HEK293T (cell line): ENCODE data around the gene DSTYK.

Source experiments
- CTCF ChIA-PET: fragments of 350-600 bp; formaldehyde crosslinking; extraction: SDS; loops from one replicate; lab custom pipeline; 2021; ENCODE audit warnings: antibody characterized with exemption, inconsistent platforms; lab: Yijun Ruan, JAX
- POLR2A ChIA-PET: fragments of 350-600 bp; formaldehyde crosslinking; extraction: SDS; loops from one replicate; lab custom pipeline; 2020; ENCODE audit warnings: antibody characterized with exemption, inconsistent platforms; lab: Yijun Ruan, JAX
- DNase-seq: peaks from one replicate; pipeline ENCODE4 v3.0.0; 2012; ENCODE audit warnings: mixed read lengths; ENCODE audit errors: extremely low spot score
- ARNT ChIP-seq: fragments of 450-650 bp; IDR thresholded peaks from 2 replicates; pipeline ENCODE4 v1.6.1; 2017; ENCODE audit warnings: mild to moderate bottlenecking
- BHLHE40 ChIP-seq: fragments of 450-650 bp; IDR thresholded peaks from 2 replicates; pipeline ENCODE4 v1.6.1; 2016; ENCODE audit warnings: mild to moderate bottlenecking, moderate library complexity, borderline replicate concordance
- CTBP1 ChIP-seq: fragments of 450-650 bp; IDR thresholded peaks from 2 replicates; pipeline ENCODE4 v1.6.1; 2016; ENCODE audit warnings: borderline replicate concordance
- ELF4 ChIP-seq: fragments of 450-650 bp; IDR thresholded peaks from 2 replicates; pipeline ENCODE4 v1.6.1; 2017; ENCODE audit warnings: antibody characterized with exemption
- FOXA1 ChIP-seq: fragments of 450-650 bp; IDR thresholded peaks from 2 replicates; pipeline ENCODE4 v1.6.1; 2016; ENCODE audit warnings: mild to moderate bottlenecking
- FOXK2 ChIP-seq: fragments of 450-650 bp; IDR thresholded peaks from 2 replicates; pipeline ENCODE4 v1.6.1; 2016; ENCODE audit warnings: mild to moderate bottlenecking
- FOXM1 ChIP-seq: fragments of 450-650 bp; IDR thresholded peaks from 2 replicates; pipeline ENCODE4 v1.6.1; 2017; ENCODE audit warnings: mild to moderate bottlenecking, borderline replicate concordance
- HDGF ChIP-seq: fragments of 450-650 bp; IDR thresholded peaks from 2 replicates; pipeline ENCODE4 v1.6.1; 2017; ENCODE audit warnings: antibody characterized with exemption, borderline replicate concordance
- L3MBTL2 ChIP-seq: fragments of 450-650 bp; conservative IDR thresholded peaks from 2 replicates; pipeline ENCODE4 v1.6.1; 2016; ENCODE audit warnings: mild to moderate bottlenecking
- LEF1 ChIP-seq: fragments of 450-650 bp; IDR thresholded peaks from 2 replicates; pipeline ENCODE4 v1.6.1; 2017; ENCODE audit warnings: mild to moderate bottlenecking, borderline replicate concordance
- NFRKB ChIP-seq: fragments of 450-650 bp; IDR thresholded peaks from 2 replicates; pipeline ENCODE4 v1.6.1; 2016; ENCODE audit warnings: mild to moderate bottlenecking, moderate library complexity
- SP1 ChIP-seq: fragments of 450-650 bp; IDR thresholded peaks from 2 replicates; pipeline ENCODE4 v1.6.1; 2017
- SUZ12 ChIP-seq: fragments of 450-650 bp; IDR thresholded peaks from 2 replicates; pipeline ENCODE4 v1.6.1; 2016; ENCODE audit warnings: mild to moderate bottlenecking
- TARDBP ChIP-seq: fragments of 450-650 bp; IDR thresholded peaks from 2 replicates; pipeline ENCODE4 v1.6.1; 2016
- ZNF384 ChIP-seq: fragments of 450-650 bp; IDR thresholded peaks from 2 replicates; pipeline ENCODE4 v1.6.1; 2016
- TF ChIP-seq, protein P1 (sequence below): fragments of 450-650 bp; IDR thresholded peaks from 2 replicates; pipeline ENCODE4 v1.6.1; 2016

Gene DSTYK

GRCh38 chr1:205224736-205225135 lies 13.2 kb upstream of the DSTYK start:
- no peak for DNase-seq
- TF ChIP-seq ELF4, result no peak
- TF ChIP-seq LEF1, result no peak
- no peak for TF ChIP-seq NFRKB
- TF ChIP-seq SP1, result no peak
- no peak for TF ChIP-seq HDGF
- no peak for TF ChIP-seq FOXK2
- no peak for TF ChIP-seq SUZ12
- no peak for TF ChIP-seq ZNF384
- TF ChIP-seq ARNT, result no peak
- no peak for TF ChIP-seq FOXA1
- no peak for TF ChIP-seq TARDBP
- no peak for TF ChIP-seq CTBP1
- TF ChIP-seq BHLHE40, result no peak
- TF ChIP-seq L3MBTL2, result no peak
- no peak for TF ChIP-seq FOXM1
- TF ChIP-seq, protein P1, sequence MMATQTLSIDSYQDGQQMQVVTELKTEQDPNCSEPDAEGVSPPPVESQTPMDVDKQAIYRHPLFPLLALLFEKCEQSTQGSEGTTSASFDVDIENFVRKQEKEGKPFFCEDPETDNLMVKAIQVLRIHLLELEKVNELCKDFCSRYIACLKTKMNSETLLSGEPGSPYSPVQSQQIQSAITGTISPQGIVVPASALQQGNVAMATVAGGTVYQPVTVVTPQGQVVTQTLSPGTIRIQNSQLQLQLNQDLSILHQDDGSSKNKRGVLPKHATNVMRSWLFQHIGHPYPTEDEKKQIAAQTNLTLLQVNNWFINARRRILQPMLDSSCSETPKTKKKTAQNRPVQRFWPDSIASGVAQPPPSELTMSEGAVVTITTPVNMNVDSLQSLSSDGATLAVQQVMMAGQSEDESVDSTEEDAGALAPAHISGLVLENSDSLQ, result no peak
- CTCF ChIA-PET, result no interaction called here
- POLR2A ChIA-PET, result no interaction called here

- DNase-seq, result no peak
- POLR2A ChIA-PET, result no interaction called here
- TF ChIP-seq LEF1 (no peak), FOXM1 (no peak), HDGF (no peak), NFRKB (no peak), FOXK2 (no peak), TARDBP (no peak)
- TF ChIP-seq, protein P1, result no peak
- CTCF ChIA-PET, result no interaction called here
Measured at GRCh38 chr1:205220421-205220820, 8.9 kb upstream of the DSTYK start.

DNA sequence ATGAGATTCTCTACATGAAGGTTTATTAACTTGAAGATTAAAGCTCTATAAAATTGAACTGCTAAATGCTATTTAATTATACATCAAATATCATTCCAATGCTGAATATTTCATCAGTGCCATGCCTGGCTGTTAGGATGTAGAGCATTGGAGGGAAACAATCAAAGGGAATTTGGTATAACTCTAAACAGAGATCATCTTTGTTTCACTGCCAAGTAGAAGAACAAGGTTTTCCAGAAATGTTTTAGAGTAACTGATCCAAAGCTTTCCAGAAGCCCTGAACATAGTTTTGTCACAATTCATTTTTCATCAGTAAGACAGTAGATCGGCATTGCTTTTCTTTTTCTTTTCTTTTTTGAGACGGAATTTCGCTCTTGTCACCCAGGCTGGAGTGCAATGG lies 5.9 kb upstream of the DSTYK start:
- DNase-seq, result no peak
- no peak for TF ChIP-seq FOXA1
- no peak for TF ChIP-seq CTBP1
- TF ChIP-seq FOXK2, result no peak
- TF ChIP-seq ZNF384, result no peak
- no peak for TF ChIP-seq SP1
- no peak for TF ChIP-seq ELF4
- TF ChIP-seq, protein P1, result no peak
- no peak for TF ChIP-seq TARDBP
- no peak for TF ChIP-seq NFRKB
- ChIA-PET CTCF (no interaction called here), POLR2A (no interaction called here)

- ChIA-PET CTCF (no interaction called here), POLR2A (no interaction called here)
- no peak for TF ChIP-seq ARNT
- TF ChIP-seq FOXK2, result no peak
- TF ChIP-seq ELF4, result no peak
- TF ChIP-seq TARDBP, result no peak
- no peak for TF ChIP-seq BHLHE40
- TF ChIP-seq HDGF, result no peak
- TF ChIP-seq LEF1, result no peak
- TF ChIP-seq SUZ12, result no peak
- TF ChIP-seq FOXM1, result no peak
- no peak for TF ChIP-seq CTBP1
- TF ChIP-seq, protein P1, result no peak
- no peak for TF ChIP-seq L3MBTL2
- no peak for TF ChIP-seq ZNF384
- TF ChIP-seq SP1, result no peak
- TF ChIP-seq FOXA1, result no peak
- TF ChIP-seq NFRKB, result no peak
- DNase-seq, result no peak
Measured at GRCh38 chr1:205216588-205216987, 5.1 kb upstream of the DSTYK start.

DNA sequence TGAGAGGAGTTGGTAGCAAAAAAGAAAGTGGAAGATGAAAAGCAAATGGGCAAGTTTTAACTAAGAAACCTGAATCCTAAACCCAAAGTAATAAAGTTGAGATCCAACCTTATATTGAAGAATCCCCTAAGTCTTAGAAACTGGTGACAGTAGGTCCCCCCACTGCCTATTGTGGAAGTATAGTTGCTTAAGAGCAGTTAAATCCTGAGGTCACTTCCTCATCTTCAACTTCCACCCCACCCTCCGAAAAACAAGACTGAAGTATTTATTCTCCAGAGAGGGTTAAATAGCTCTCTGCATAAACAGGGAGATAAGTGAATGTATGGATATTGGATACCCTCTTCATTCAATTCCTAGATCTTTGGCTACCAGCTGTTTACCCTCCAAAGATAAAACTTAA lies 3.3 kb upstream of the DSTYK start:
- POLR2A ChIA-PET, result interaction anchor here (2.4 kb wide), 1 partner anchor 13 kb away, joined by 6 read pairs; the partner anchor contains the start of gene TMCC2

More for the DNA sequence above, 3.3 kb upstream of the DSTYK start:
- no peak for TF ChIP-seq FOXA1
- no peak for TF ChIP-seq BHLHE40
- TF ChIP-seq FOXM1, result no peak
- no peak for TF ChIP-seq HDGF
- no peak for TF ChIP-seq ELF4
- TF ChIP-seq ARNT, result no peak
- TF ChIP-seq TARDBP, result no peak
- no peak for TF ChIP-seq FOXK2
- TF ChIP-seq ZNF384, result no peak
- no peak for TF ChIP-seq SP1
- no peak for TF ChIP-seq NFRKB
- TF ChIP-seq SUZ12, result no peak
- TF ChIP-seq CTBP1, result no peak
- no peak for TF ChIP-seq L3MBTL2
- no peak for TF ChIP-seq LEF1
- TF ChIP-seq, protein P1, result no peak
- CTCF ChIA-PET, result interaction anchor here (0.7 to 1.0 kb wide), 2 partner anchors 13 to 138 kb away, joined by 3 read pairs; partner anchors contain the start of gene TMCC2
- no peak for DNase-seq
